ENCODE data around the gene GCC2. TPM values are rescaled to one million over a fixed set of nuclear protein-coding genes. Genes with fewer than 3 reads are reported as not detected.
A peak's percentile ranks its signal among the peaks of the same experiment; 100 is the strongest.

The GCC2 gene
- total and polyA plus RNA-seq, 9 of the 15 experiments (the other 6 are each of a cell fraction or from before 2014, with no cell fraction given) = 11.4 to 35.7 (median 19.9) TPM

GRCh38 chr2:108448678-108449409, at the start of gene GCC2 (continued):
- TF ChIP-seq, protein P1, sequence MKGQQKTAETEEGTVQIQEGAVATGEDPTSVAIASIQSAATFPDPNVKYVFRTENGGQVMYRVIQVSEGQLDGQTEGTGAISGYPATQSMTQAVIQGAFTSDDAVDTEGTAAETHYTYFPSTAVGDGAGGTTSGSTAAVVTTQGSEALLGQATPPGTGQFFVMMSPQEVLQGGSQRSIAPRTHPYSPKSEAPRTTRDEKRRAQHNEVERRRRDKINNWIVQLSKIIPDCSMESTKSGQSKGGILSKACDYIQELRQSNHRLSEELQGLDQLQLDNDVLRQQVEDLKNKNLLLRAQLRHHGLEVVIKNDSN (CRISPR knock-in tag; IDR thresholded peaks at IDR 0.05) = no peak
- TF ChIP-seq MTA1 (IDR thresholded peaks at IDR 0.05; ENCODE audit: borderline replicate concordance) (no peak), XRCC4 (IDR thresholded peaks at IDR 0.05; ENCODE audit: extremely low read depth, insufficient read depth, insufficient read length) (no peak), ZNF583 (CRISPR knock-in tag; IDR thresholded peaks at IDR 0.05) (no peak), ETS2 (tag; IDR thresholded peaks at IDR 0.05; ENCODE audit: borderline replicate concordance, poor library complexity, severe bottlenecking) (no peak), RAD21 (CRISPR knock-in tag; conservative IDR thresholded peaks at IDR 0.05 in 1 of 2, IDR thresholded peaks at IDR 0.05 in 1 of 2) (0 out of 4 replicates have a peak, but pooled peaks of 1 of the 2 experiments have one; percentile 17), PTTG1 (tag; IDR thresholded peaks at IDR 0.05; ENCODE audit: low read depth) (no peak), HMGN3 (IDR thresholded peaks at IDR 0.05; ENCODE audit: borderline replicate concordance, extremely low read depth, insufficient read length, low read depth, low read length) (no peak), NR2F6 (CRISPR knock-in tag; IDR thresholded peaks at IDR 0.05) (0 out of 2 replicates have a peak, but pooled peaks have one; percentile 77), ZNF41 (CRISPR knock-in tag; conservative IDR thresholded peaks at IDR 0.05) (no peak), NEUROD1 (IDR thresholded peaks at IDR 0.05; ENCODE audit: borderline replicate concordance, low read depth, low read length, partially characterized antibody) (peak; percentile 59), PRMT5 (CRISPR knock-in tag; IDR thresholded peaks at IDR 0.05) (no peak), NONO (IDR thresholded peaks at IDR 0.05; ENCODE audit: low read depth in 2 of 2, low read length in 1 of 2) (peak in 1 of 2 experiments; percentile 49; a peak in 1 of 4 replicates), SETDB1 (IDR thresholded peaks at IDR 0.05; ENCODE audit: low read length) (no peak), EZH2 (IDR thresholded peaks at IDR 0.05; ENCODE audit: borderline replicate concordance, low read depth, low read length) (no peak), ZNF3 (CRISPR knock-in tag; IDR thresholded peaks at IDR 0.05) (no peak), CREBBP (IDR thresholded peaks at IDR 0.05; ENCODE audit: low read depth, low read length) (no peak), ARHGAP35 (IDR thresholded peaks at IDR 0.05; ENCODE audit: partially characterized antibody) (no peak), ATF7 (IDR thresholded peaks at IDR 0.05) (peak; percentile 83), ZNF140 (CRISPR knock-in tag; IDR thresholded peaks at IDR 0.05) (no peak), NBN (IDR thresholded peaks at IDR 0.05; ENCODE audit: low read depth) (no peak)
- TF ChIP-seq, protein P2, sequence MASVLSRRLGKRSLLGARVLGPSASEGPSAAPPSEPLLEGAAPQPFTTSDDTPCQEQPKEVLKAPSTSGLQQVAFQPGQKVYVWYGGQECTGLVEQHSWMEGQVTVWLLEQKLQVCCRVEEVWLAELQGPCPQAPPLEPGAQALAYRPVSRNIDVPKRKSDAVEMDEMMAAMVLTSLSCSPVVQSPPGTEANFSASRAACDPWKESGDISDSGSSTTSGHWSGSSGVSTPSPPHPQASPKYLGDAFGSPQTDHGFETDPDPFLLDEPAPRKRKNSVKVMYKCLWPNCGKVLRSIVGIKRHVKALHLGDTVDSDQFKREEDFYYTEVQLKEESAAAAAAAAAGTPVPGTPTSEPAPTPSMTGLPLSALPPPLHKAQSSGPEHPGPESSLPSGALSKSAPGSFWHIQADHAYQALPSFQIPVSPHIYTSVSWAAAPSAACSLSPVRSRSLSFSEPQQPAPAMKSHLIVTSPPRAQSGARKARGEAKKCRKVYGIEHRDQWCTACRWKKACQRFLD (CRISPR knock-in tag; IDR thresholded peaks at IDR 0.05) = no peak
- TF ChIP-seq, protein P3, sequence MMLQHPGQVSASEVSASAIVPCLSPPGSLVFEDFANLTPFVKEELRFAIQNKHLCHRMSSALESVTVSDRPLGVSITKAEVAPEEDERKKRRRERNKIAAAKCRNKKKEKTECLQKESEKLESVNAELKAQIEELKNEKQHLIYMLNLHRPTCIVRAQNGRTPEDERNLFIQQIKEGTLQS (IDR thresholded peaks at IDR 0.05) = no peak
- TF ChIP-seq, protein P3 (CRISPR knock-in tag; conservative IDR thresholded peaks at IDR 0.05) = no peak; the same call in 1 of the 2 replicates
